Psoas muscle (tissue), 8 donors: ENCODE results near the gene CD300LD. TPM values are rescaled to one million over a fixed set of nuclear protein-coding genes. Genes with fewer than 3 reads are reported as not detected.

Experiments
- ATAC-seq, 4 donors: fragments of 200-7000 bp; cut with Tn5 transposase; one replicate each; pipeline ENCODE4 v1.9.1; 2020; ENCODE audit warnings: moderate library complexity in 3 of 4, mild to moderate bottlenecking in 2 of 4
- DNase-seq, 2 donors: peaks; one replicate each; pipeline ENCODE4 v3.0.0-alpha.2; 2020
- H3K27ac ChIP-seq: fragments of 200-600 bp; one replicate; pipeline ENCODE4 v1.8.0; 2022
- H3K27me3 ChIP-seq, 3 donors: fragments of 200-600 bp in 1 of 3; one replicate each; pipeline versions ENCODE4 v1.6.1 to v1.8.0; 2013 to 2022; ENCODE audit warnings: low read length in 2 of 3, mild to moderate bottlenecking in 2 of 3, moderate library complexity in 1 of 3; ENCODE audit not compliant: insufficient read depth in 3 of 3
- H3K36me3 ChIP-seq, 2 donors: fragments of 200-600 bp in 1 of 2; one replicate each; pipeline versions ENCODE4 v1.6.1 to v1.8.0; 2013 to 2022; ENCODE audit warnings: low read depth in 1 of 2, mild to moderate bottlenecking in 1 of 2, moderate library complexity in 1 of 2; ENCODE audit not compliant: insufficient read depth in 1 of 2
- H3K4me1 ChIP-seq: fragments of 200-600 bp; one replicate; pipeline ENCODE4 v1.8.0; 2022
- H3K4me3 ChIP-seq: fragments of 200-600 bp; one replicate; pipeline ENCODE4 v1.8.0; 2022; ENCODE audit warnings: mild to moderate bottlenecking
- H3K9me3 ChIP-seq: fragments of 200-600 bp; one replicate; pipeline ENCODE4 v1.8.0; 2022
- WGBS, 3 donors: extraction: QIAGEN DNeasy Blood & Tissue Kit; methylation state at CpG; one replicate each; pipeline versions ENCODE4 v1.1.6 to v1.1.7; 2013; 5-methylcytosine and 5-hydroxymethylcytosine counted together
- intact Hi-C, 2 donors: fragments of 100-400 bp; cut with DNase I; formaldehyde crosslinking; loops; one replicate each; pipeline versions ENCODE4 v1.11.0 to v1.14.2; 2022
- polyA plus RNA-seq, 3 donors: library from polyadenylated mRNA; stranded (reverse); fragments of 200-250 nt; gene quantifications; one replicate each; pipeline ENCODE4 v1.2.3, GENCODE V29; 2013
- total RNA-seq, 4 donors: library from RNA; stranded (reverse); fragmentation: NEBNext Ultra II Directional in 2 of 4; extraction: Animal tissue kit (Norgen Biotek cat#: 25700) in 2 of 4; gene quantifications; one replicate each; pipeline versions ENCODE4 v1.2.1 to v1.2.4, GENCODE V29; 2021 to 2023
- TF ChIP-seq, protein P1 (sequence below): fragments of 200-600 bp; IDR thresholded peaks from one replicate; pipeline ENCODE4 v1.8.0; 2022; ENCODE audit warnings: antibody characterized with exemption
- donor health status: healthy with polysubstance abuse.
- donor health status: DM: no; HTN: no; CAD: no; lungs with moderate emphysema.
- donor health status: Bipolar disorder and iron deficiency.
- donor health status: healthy.
- donor health status: DM: yes; HTN: yes; CAD: no.
- donor health status: DM: no; HTN: no; CAD: no.
- donor health status: DM: no; HTN: no; CAD: no.
- donor health status: DM: yes; HTN: yes; CAD: no.

CD300LD gene
- total and polyA plus RNA-seq, 7 donors, result not detected

DNA sequence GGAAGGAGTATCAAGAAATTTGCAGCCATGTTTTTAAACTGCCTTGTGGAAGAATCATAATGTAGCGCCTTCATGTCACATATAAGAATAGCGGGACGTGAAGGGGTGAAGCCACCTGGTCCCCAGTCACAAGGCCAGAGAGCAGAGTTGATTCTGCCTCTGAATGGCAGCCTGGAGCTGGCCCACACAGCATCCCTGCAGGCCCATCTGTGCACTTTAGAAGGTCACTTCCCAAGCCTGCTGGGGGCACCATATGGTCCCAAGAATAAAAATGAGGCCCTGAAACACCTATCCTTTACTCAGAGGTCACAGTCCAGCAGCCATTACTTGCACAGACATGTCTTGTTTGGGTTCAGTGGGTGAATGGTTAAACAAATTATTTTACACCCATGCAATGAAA lies 16.4 kb upstream of the CD300LD start:
- H3K36me3 ChIP-seq, result no peaks in the 10 kb centered on the region
- H3K27me3 ChIP-seq, result peaks cover 0 to 12% (median 0%) of the 10 kb centered on the region in 3 donors
- H3K4me1 ChIP-seq, result no peaks in the 10 kb centered on the region
- no peaks in the 10 kb centered on the region for H3K9me3 ChIP-seq
- no peak overlapping the region for H3K27ac ChIP-seq
- DNase-seq, result no peak
- no peak overlapping the region for H3K4me3 ChIP-seq
- ATAC-seq, result no peak
- intact Hi-C loops, result no loop called here
- WGBS, 3 donors, result 91 to 96% (median 94%) methylated on average over 3 of the region's 3 CpGs
- TF ChIP-seq, protein P1, sequence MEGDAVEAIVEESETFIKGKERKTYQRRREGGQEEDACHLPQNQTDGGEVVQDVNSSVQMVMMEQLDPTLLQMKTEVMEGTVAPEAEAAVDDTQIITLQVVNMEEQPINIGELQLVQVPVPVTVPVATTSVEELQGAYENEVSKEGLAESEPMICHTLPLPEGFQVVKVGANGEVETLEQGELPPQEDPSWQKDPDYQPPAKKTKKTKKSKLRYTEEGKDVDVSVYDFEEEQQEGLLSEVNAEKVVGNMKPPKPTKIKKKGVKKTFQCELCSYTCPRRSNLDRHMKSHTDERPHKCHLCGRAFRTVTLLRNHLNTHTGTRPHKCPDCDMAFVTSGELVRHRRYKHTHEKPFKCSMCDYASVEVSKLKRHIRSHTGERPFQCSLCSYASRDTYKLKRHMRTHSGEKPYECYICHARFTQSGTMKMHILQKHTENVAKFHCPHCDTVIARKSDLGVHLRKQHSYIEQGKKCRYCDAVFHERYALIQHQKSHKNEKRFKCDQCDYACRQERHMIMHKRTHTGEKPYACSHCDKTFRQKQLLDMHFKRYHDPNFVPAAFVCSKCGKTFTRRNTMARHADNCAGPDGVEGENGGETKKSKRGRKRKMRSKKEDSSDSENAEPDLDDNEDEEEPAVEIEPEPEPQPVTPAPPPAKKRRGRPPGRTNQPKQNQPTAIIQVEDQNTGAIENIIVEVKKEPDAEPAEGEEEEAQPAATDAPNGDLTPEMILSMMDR, result no peak

DNA sequence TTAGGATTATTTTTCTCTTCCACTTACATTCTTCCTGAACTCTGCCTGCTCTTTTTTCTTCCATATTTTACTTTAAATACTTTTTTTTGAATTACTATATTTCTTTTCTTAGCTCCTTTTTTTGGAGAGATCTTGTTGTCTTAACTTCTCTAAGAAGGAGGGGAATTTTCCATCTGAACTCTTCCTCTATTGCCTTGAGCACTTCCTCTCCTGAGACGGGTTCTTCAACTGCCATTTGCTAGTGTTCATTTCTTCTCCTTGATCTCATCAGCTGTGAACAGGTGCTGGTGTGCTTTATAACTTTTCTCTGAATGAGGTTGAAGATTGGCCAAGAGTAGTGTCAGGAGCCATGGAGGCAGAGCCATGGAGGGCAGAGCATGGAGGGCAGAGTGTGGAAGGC lies 15.1 kb upstream of the CD300LD start:
- intact Hi-C loops, result no loop called here

DNA sequence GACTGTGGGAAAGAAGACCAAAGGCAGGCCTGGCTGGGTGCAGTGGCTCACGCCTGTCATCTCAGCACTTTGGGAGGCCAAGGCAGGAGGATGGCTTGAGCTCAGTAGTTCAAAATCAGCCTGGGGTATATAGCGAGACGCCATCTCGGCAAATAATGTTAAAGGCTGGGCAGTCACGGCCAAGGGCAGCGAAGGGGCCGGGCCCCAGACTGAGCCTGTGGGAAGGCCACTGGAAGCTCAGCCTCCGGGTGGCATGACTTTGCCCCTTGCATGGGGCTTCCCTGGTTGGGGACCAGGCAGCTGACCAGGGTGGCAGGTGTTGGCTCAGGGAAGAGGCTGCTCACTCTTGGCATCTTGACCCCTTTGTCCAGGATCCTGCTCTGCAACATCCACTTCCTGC lies 14.0 kb upstream of the CD300LD start:
- intact Hi-C loops, result no loop called here
- H3K36me3 ChIP-seq, result no peaks in the 10 kb centered on the region
- no peak overlapping the region for H3K27ac ChIP-seq
- WGBS, 3 donors, result 77 to 87% (median 87%) methylated on average over 8 of the region's 8 CpGs
- H3K27me3 ChIP-seq, result peaks cover 0 to 7% (median 0%) of the 10 kb centered on the region in 3 donors
- TF ChIP-seq, protein P1, result no peak
- ATAC-seq, result no peak
- DNase-seq, result no peak
- no peak overlapping the region for H3K4me3 ChIP-seq
- H3K9me3 ChIP-seq, result no peaks in the 10 kb centered on the region
- H3K4me1 ChIP-seq, result no peaks in the 10 kb centered on the region

More for the DNA sequence above, 15.1 kb upstream of the CD300LD start:
- TF ChIP-seq, protein P1, result no peak
- H3K36me3 ChIP-seq, result no peaks in the 10 kb centered on the region
- 49 to 71% (median 57%) methylated on average over 1 of the region's 1 CpG for WGBS, 3 donors
- H3K4me1 ChIP-seq, result no peaks in the 10 kb centered on the region
- peaks cover 0 to 12% (median 0%) of the 10 kb centered on the region in 3 donors for H3K27me3 ChIP-seq
- no peak for DNase-seq
- H3K27ac ChIP-seq, result no peak overlapping the region
- no peak overlapping the region for H3K4me3 ChIP-seq
- no peak for ATAC-seq
- H3K9me3 ChIP-seq, result no peaks in the 10 kb centered on the region

DNA sequence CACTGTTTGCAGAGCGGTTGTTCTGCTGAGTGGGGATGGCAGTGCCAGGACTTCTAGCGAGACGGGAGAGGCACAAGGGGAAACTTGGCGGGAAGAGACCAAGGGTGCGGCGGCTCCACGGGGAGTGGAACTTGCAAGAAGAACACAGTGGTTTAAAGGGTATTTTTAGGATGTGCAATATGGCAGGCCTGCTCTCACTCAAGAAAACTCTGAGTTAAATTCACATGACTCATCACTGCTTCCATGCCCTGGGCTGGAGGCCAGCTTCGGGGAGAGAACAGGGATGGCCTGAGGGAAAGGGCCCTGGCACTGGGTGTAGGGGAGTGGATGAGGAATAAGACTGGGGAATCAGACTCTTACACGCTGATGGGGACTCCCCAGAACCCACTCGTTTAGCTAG lies 13.3 kb upstream of the CD300LD start:
- intact Hi-C loops, result no loop called here
- DNase-seq (peak in 1 of 2 donors; percentile 51), ATAC-seq (peak in 3 of 4 donors; percentile 45 to 75 (median 57))
- TF ChIP-seq, protein P1, result no peak
- no peak overlapping the region for H3K4me3 ChIP-seq
- H3K27ac ChIP-seq, result no peak overlapping the region
- no peaks in the 10 kb centered on the region for H3K27me3 ChIP-seq
- H3K4me1 ChIP-seq, result no peaks in the 10 kb centered on the region
- no peaks in the 10 kb centered on the region for H3K9me3 ChIP-seq
- no peaks in the 10 kb centered on the region for H3K36me3 ChIP-seq
- 38 to 70% (median 49%) methylated on average over 10 of the region's 10 CpGs for WGBS, 3 donors

DNA sequence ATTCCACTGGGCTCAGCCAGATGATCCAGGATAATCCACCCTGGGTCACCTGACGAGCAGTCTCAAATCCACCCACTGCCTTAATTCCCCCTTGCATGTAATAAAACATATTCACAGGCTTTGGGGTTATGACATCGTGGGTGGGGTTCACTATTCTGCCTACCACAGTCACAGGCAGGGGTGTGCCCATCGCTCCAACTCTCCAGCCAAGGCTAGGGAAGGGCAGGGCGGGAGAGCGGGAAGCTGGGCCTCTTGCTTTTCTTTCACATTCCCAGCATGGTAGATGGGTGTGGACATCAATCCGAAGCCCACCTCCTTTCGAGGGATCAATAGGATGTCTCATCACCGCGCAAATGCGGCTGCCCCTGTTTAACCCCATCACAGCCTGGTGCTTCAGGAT lies 12.7 kb upstream of the CD300LD start:
- intact Hi-C loops, result loop anchor here in 1 of 2 donors (5.0 kb wide), 1 partner anchor 237 kb away; the partner anchor contains the start of gene GPR142
- ATAC-seq, result no peak
- H3K36me3 ChIP-seq, result no peaks in the 10 kb centered on the region
- no peaks in the 10 kb centered on the region for H3K9me3 ChIP-seq
- no peak overlapping the region for H3K27ac ChIP-seq
- no peaks in the 10 kb centered on the region for H3K4me1 ChIP-seq
- no peaks in the 10 kb centered on the region for H3K27me3 ChIP-seq
- DNase-seq, result no peak
- TF ChIP-seq, protein P1, result no peak
- no peak overlapping the region for H3K4me3 ChIP-seq
- WGBS, 3 donors, result 68 to 77% (median 74%) methylated on average over 10 of the region's 10 CpGs
